ENCODE measurements around the gene TTF2.
"Not testable (repeated sequence)": the region's sequence is repeated elsewhere in the genome, so short reads cannot be mapped to it uniquely, and the experiment has no call there.

The TTF2 gene

GRCh38 chr1:117094841-117095604 is 34.9 kb downstream of the TTF2 start:
- DNase-seq: no peak

- no peak for DNase-seq
Measured at GRCh38 chr1:117096951-117097408, 36.9 kb downstream of the TTF2 start.

GRCh38 chr1:117097443-117097842 is 37.3 kb downstream of the TTF2 start:
- DNase-seq: no peak

GRCh38 chr1:117098287-117098890 is 38.3 kb downstream of the TTF2 start:
- no peak for DNase-seq

GRCh38 chr1:117101334-117101733 is 41.2 kb downstream of the TTF2 start:
- no peak for DNase-seq

- not testable (repeated sequence) for DNase-seq
Measured at GRCh38 chr1:117101858-117102257, 41.7 kb downstream of the TTF2 start.

GRCh38 chr1:117104986-117105385 is 44.9 kb downstream of the TTF2 start:
- DNase-seq: no peak

GRCh38 chr1:117105722-117106121 is 45.6 kb downstream of the TTF2 start:
- no peak for DNase-seq

GRCh38 chr1:117106478-117106877 is 46.4 kb downstream of the TTF2 start:
- DNase-seq: no peak

GRCh38 chr1:117107364-117107763 is 47.2 kb downstream of the TTF2 start:
- no peak for DNase-seq

- no peak for DNase-seq
Measured at GRCh38 chr1:117110774-117111173, 50.6 kb downstream of the TTF2 start.

- no peak for DNase-seq
Measured at GRCh38 chr1:117112047-117112717, 52.1 kb downstream of the TTF2 start.

GRCh38 chr1:117113199-117113598 is 53.1 kb downstream of the TTF2 start:
- no peak for DNase-seq

- DNase-seq: no peak
Measured at GRCh38 chr1:117114877-117115276, 54.8 kb downstream of the TTF2 start.

- no peak for DNase-seq
Measured at GRCh38 chr1:117116090-117116783, 56.1 kb downstream of the TTF2 start.

GRCh38 chr1:117116784-117117130 is 56.6 kb downstream of the TTF2 start:
- no peak for DNase-seq

- DNase-seq: no peak
Measured at GRCh38 chr1:117117697-117118096, 57.6 kb downstream of the TTF2 start.

GRCh38 chr1:117118137-117118536 is 58.0 kb downstream of the TTF2 start:
- DNase-seq: no peak

GRCh38 chr1:117119144-117119543 is 59.0 kb downstream of the TTF2 start:
- not testable (repeated sequence) for DNase-seq

GRCh38 chr1:117120774-117121588 is 60.9 kb downstream of the TTF2 start:
- no peak for DNase-seq

GRCh38 chr1:117121589-117122329 is 61.6 kb downstream of the TTF2 start, which contains the start of gene TRIM45:
Gene TRIM45 (minus strand): TSS chr1:117121749. CDS start chr1:117121201, 548 bp downstream.
- peak; percentile 88 for DNase-seq

Data from NCI-H1105 treated with DMSO at 0.1 percent for 48 hours (cell line).